Panc1 (cell line): ENCODE data around the gene CCDC34. TPM values are rescaled to one million over a fixed set of nuclear protein-coding genes. Genes with fewer than 3 reads are reported as not detected.

Experiments
- ATAC-seq: fragments of 200-7000 bp; cut with Tn5 transposase; 2 replicates; pipeline ENCODE4 v1.9.1; 2020; ENCODE audit warnings: mild to moderate bottlenecking, moderate library complexity
- BruUV-seq: library from RNA; stranded (reverse); fragments of 400-500 nt; replicated peaks from 2 replicates; lab custom pipeline; 2021; lab: Mats Ljungman, UMichigan
- CTCF ChIA-PET: fragments of 300-600 bp; sonication (Branson Sonifier 250); formaldehyde crosslinking; loops from one replicate; lab custom pipeline; 2022; ENCODE audit warnings: antibody characterized with exemption; lab: Charles Lee
- POLR2A ChIA-PET: fragments of 300-600 bp; sonication (Branson Sonifier 250); formaldehyde crosslinking; loops from one replicate; lab custom pipeline; 2022; ENCODE audit warnings: antibody characterized with exemption; lab: Charles Lee
- DNase-seq: peaks from one replicate; pipeline ENCODE4 v3.0.0-alpha.2; 2010; ENCODE audit warnings: low read depth, low spot score
- H3K27ac ChIP-seq: 2 replicates; pipeline ENCODE4 v1.5.1; 2011; ENCODE audit warnings: mild to moderate bottlenecking, low read length, inconsistent platforms
- H3K27me3 ChIP-seq: fragments of 200-500 bp; sonication (Bioruptor generic); 2 replicates; pipeline ENCODE4 v1.6.0; 2014; ENCODE audit warnings: low read length, inconsistent platforms; ENCODE audit not compliant: control insufficient read depth, insufficient read depth
- H3K36me3 ChIP-seq: fragments of 200-500 bp; sonication (Bioruptor generic); 2 replicates; pipeline ENCODE4 v1.5.1; 2014; ENCODE audit warnings: inconsistent platforms, mild to moderate bottlenecking, low read length, moderate library complexity; ENCODE audit not compliant: control insufficient read depth, insufficient read depth
- H3K4me1 ChIP-seq: 2 replicates; pipeline ENCODE4 v1.5.1; 2011; ENCODE audit warnings: inconsistent platforms, mild to moderate bottlenecking, low read length, moderate library complexity; ENCODE audit not compliant: control insufficient read depth, insufficient read depth
- H3K4me3 ChIP-seq, 2 experiments: 2 replicates each; pipeline ENCODE4 v1.5.1; 2011 to 2012; ENCODE audit warnings: low read depth in 2 of 2, low read length in 2 of 2, mild to moderate bottlenecking in 2 of 2, inconsistent platforms in 1 of 2, moderate library complexity in 1 of 2
- H3K9me3 ChIP-seq: fragments of 200-500 bp; sonication (Bioruptor generic); 2 replicates; pipeline ENCODE4 v1.5.1; 2014; ENCODE audit warnings: low read depth, mild to moderate bottlenecking, inconsistent platforms, low read length, moderate library complexity; ENCODE audit not compliant: control insufficient read depth, insufficient read depth
- CTCF ChIP-seq: fragments of 450-650 bp; IDR thresholded peaks from 2 replicates; pipeline ENCODE4 v1.5.1; 2017; ENCODE audit warnings: mild to moderate bottlenecking
- POLR2AphosphoS5 ChIP-seq: IDR thresholded peaks from 2 replicates; pipeline ENCODE4 v1.6.1; 2012; ENCODE audit warnings: mild to moderate bottlenecking, low read depth, low read length, moderate library complexity
- REST ChIP-seq, 2 experiments: IDR thresholded peaks; 2 replicates each; pipeline ENCODE4 v1.6.1; 2011 to 2012; ENCODE audit warnings: low read depth in 2 of 2, control low read depth in 1 of 2, low read length in 1 of 2, mild to moderate bottlenecking in 1 of 2, moderate library complexity in 1 of 2; ENCODE audit not compliant: insufficient read depth in 1 of 2
- SIN3A ChIP-seq: IDR thresholded peaks from 2 replicates; pipeline ENCODE4 v1.6.1; 2012; ENCODE audit warnings: low read depth, mild to moderate bottlenecking, low read length, moderate library complexity, borderline replicate concordance; ENCODE audit not compliant: insufficient read depth
- TCF7L2 ChIP-seq: IDR thresholded peaks from 2 replicates; pipeline ENCODE4 v1.6.1; 2011; ENCODE audit warnings: mild to moderate bottlenecking, low read depth, low read length, inconsistent platforms
- in situ Hi-C: cut with HindIII; loops from 2 replicates; pipeline ENCODE4 v1.10.0; 2016; ENCODE audit warnings: low sequenced_read_pairs, low pct_unique_long_range_greater_than_20kb
- intact Hi-C: fragments of 100-400 bp; cut with micrococcal nuclease; formaldehyde crosslinking; loops from one replicate; pipeline ENCODE4 v1.10.0; 2022; ENCODE audit not compliant: unreplicated experiment
- total RNA-seq: library from RNA; stranded (reverse); gene quantifications from one replicate; pipeline ENCODE4 v1.2.1, GENCODE V29; 2021; ENCODE audit not compliant: unreplicated experiment

Gene CCDC34
- total RNA-seq, 1 experiment from 2014 or later, result 28.3 TPM

- Histone ChIP-seq H3K36me3 (no peaks in the 10 kb centered on the region), H3K9me3 (no peaks in the 10 kb centered on the region; the same call in 1 of the 2 replicates), H3K4me1 (peaks cover 14% of the 10 kb centered on the region; the same call in 1 of the 2 replicates), H3K27me3 (no peaks in the 10 kb centered on the region), H3K4me3 (no peak overlapping the region), H3K27ac (peak overlapping the region; percentile 68; the same call in 1 of the 2 replicates)
- DNase-seq (no peak), ATAC-seq (no peak)
- in situ Hi-C loops (no loop called here), intact Hi-C loops (no loop called here)
- no peak for TF ChIP-seq POLR2AphosphoS5
- TF ChIP-seq REST (IDR thresholded peaks at IDR 0.05; ENCODE audit: insufficient read depth in 1 of 2, low read depth in 2 of 2, low read length in 1 of 2), result no peak
- no peak for TF ChIP-seq SIN3A
- TF ChIP-seq CTCF, result no peak
- TF ChIP-seq TCF7L2, result no peak
- no TSS peak for BruUV-seq
- CTCF ChIA-PET, result no interaction called here
- POLR2A ChIA-PET, result no interaction called here
Observed at GRCh38 chr11:27292637-27293010, 70.4 kb downstream of the CCDC34 start.

GRCh38 chr11:27291954-27292636 lies 70.9 kb downstream of the CCDC34 start:
- Histone ChIP-seq H3K9me3 (no peaks in the 10 kb centered on the region; the same call in 1 of the 2 replicates), H3K4me1 (peaks cover 14% of the 10 kb centered on the region; the same call in 1 of the 2 replicates), H3K36me3 (no peaks in the 10 kb centered on the region), H3K4me3 (no peak overlapping the region), H3K27ac (peak overlapping the region; percentile 68; the same call in 1 of the 2 replicates), H3K27me3 (no peaks in the 10 kb centered on the region)
- intact Hi-C loops (no loop called here), in situ Hi-C loops (no loop called here)
- ATAC-seq (no peak), DNase-seq (no peak)
- no TSS peak for BruUV-seq
- ChIA-PET POLR2A (no interaction called here), CTCF (no interaction called here)
- TF ChIP-seq SIN3A, result no peak
- no peak for TF ChIP-seq REST (IDR thresholded peaks at IDR 0.05; ENCODE audit: insufficient read depth in 1 of 2, low read depth in 2 of 2, low read length in 1 of 2)
- TF ChIP-seq TCF7L2, result no peak
- TF ChIP-seq POLR2AphosphoS5, result no peak
- no peak for TF ChIP-seq CTCF
